ENCODE measurements around the gene PAK6.

PAK6 gene

GRCh38 chr15:40310001-40310959, 71.4 kb downstream of the PAK6 start:
- H3K27me3 ChIP-seq (ENCODE audit: insufficient read depth, low read length, poor library complexity, severe bottlenecking), result no peaks in the 10 kb centered on the region
- H3K9ac ChIP-seq (ENCODE audit: low read depth, low read length, poor library complexity, severe bottlenecking), result peak overlapping the region; percentile 98
- H3K4me3 ChIP-seq (ENCODE audit: low read length, poor library complexity, severe bottlenecking), result no peak overlapping the region

GRCh38 chr15:40310993-40311392, 72.1 kb downstream of the PAK6 start:
- Histone ChIP-seq H4K20me1 (ENCODE audit: insufficient read depth, low read length, poor library complexity, severe bottlenecking) (no peaks in the 10 kb centered on the region), H3K4me2 (ENCODE audit: low read depth, low read length, poor library complexity, severe bottlenecking) (no peak overlapping the region), H3F3A (ENCODE audit: low read depth) (no peaks in the 10 kb centered on the region), H3K9ac (ENCODE audit: low read depth, low read length, poor library complexity, severe bottlenecking) (no peak overlapping the region), H3K27me3 (ENCODE audit: insufficient read depth, low read length, poor library complexity, severe bottlenecking) (no peaks in the 10 kb centered on the region), H2AFZ (ENCODE audit: low read length) (no peak overlapping the region), H3K4me1 (ENCODE audit: insufficient read depth, low read length, poor library complexity, severe bottlenecking) (peaks cover 54% of the 10 kb centered on the region), H3K9me2 (replicated peaks; ENCODE audit: low read depth, low read length) (no peaks in the 10 kb centered on the region), H3K9me3 (ENCODE audit: insufficient read depth, low read depth, low read length) (no peaks in the 10 kb centered on the region), H3K4me3 (ENCODE audit: low read length, poor library complexity, severe bottlenecking) (no peak overlapping the region), H3K79me2 (ENCODE audit: insufficient read depth, low read length) (peaks cover 19% of the 10 kb centered on the region), H3K36me3 (ENCODE audit: insufficient read depth, low read length) (no peaks in the 10 kb centered on the region)
- TF ChIP-seq CTCF (conservative IDR thresholded peaks at IDR 0.05; ENCODE audit: low read length) (no peak), EZH2phosphoT487 (IDR thresholded peaks at IDR 0.05; ENCODE audit: borderline replicate concordance) (no peak)

More at GRCh38 chr15:40310001-40310959, 71.4 kb downstream of the PAK6 start:
- Histone ChIP-seq H3F3A (ENCODE audit: low read depth) (no peaks in the 10 kb centered on the region), H3K9me2 (replicated peaks; ENCODE audit: low read depth, low read length) (no peaks in the 10 kb centered on the region), H3K79me2 (ENCODE audit: insufficient read depth, low read length) (peaks cover 26% of the 10 kb centered on the region), H3K9me3 (ENCODE audit: insufficient read depth, low read depth, low read length) (no peaks in the 10 kb centered on the region), H4K20me1 (ENCODE audit: insufficient read depth, low read length, poor library complexity, severe bottlenecking) (no peaks in the 10 kb centered on the region), H3K4me1 (ENCODE audit: insufficient read depth, low read length, poor library complexity, severe bottlenecking) (peaks cover 61% of the 10 kb centered on the region), H3K36me3 (ENCODE audit: insufficient read depth, low read length) (no peaks in the 10 kb centered on the region), H3K4me2 (ENCODE audit: low read depth, low read length, poor library complexity, severe bottlenecking) (peak overlapping the region; percentile 97), H2AFZ (ENCODE audit: low read length) (no peak overlapping the region)
- TF ChIP-seq EZH2phosphoT487 (IDR thresholded peaks at IDR 0.05; ENCODE audit: borderline replicate concordance), result no peak
- TF ChIP-seq CTCF (conservative IDR thresholded peaks at IDR 0.05; ENCODE audit: low read length), result peak; percentile 94

GRCh38 chr15:40312370-40313158, 73.7 kb downstream of the PAK6 start:
- Histone ChIP-seq H3K9me2 (replicated peaks; ENCODE audit: low read depth, low read length) (no peaks in the 10 kb centered on the region), H3K79me2 (ENCODE audit: insufficient read depth, low read length) (peaks cover 4% of the 10 kb centered on the region; the same call in 1 of the 2 replicates), H3K4me1 (ENCODE audit: insufficient read depth, low read length, poor library complexity, severe bottlenecking) (peaks cover 39% of the 10 kb centered on the region), H2AFZ (ENCODE audit: low read length) (no peak overlapping the region), H3F3A (ENCODE audit: low read depth) (no peaks in the 10 kb centered on the region), H3K4me3 (ENCODE audit: low read length, poor library complexity, severe bottlenecking) (no peak overlapping the region), H3K36me3 (ENCODE audit: insufficient read depth, low read length) (no peaks in the 10 kb centered on the region), H3K27me3 (ENCODE audit: insufficient read depth, low read length, poor library complexity, severe bottlenecking) (no peaks in the 10 kb centered on the region), H3K9me3 (ENCODE audit: insufficient read depth, low read depth, low read length) (no peaks in the 10 kb centered on the region), H4K20me1 (ENCODE audit: insufficient read depth, low read length, poor library complexity, severe bottlenecking) (no peaks in the 10 kb centered on the region), H3K4me2 (ENCODE audit: low read depth, low read length, poor library complexity, severe bottlenecking) (no peak overlapping the region), H3K9ac (ENCODE audit: low read depth, low read length, poor library complexity, severe bottlenecking) (no peak overlapping the region)
- TF ChIP-seq CTCF (conservative IDR thresholded peaks at IDR 0.05; ENCODE audit: low read length) (no peak), EZH2phosphoT487 (IDR thresholded peaks at IDR 0.05; ENCODE audit: borderline replicate concordance) (no peak)

Measured in Loucy (cell line).